DMS114 treated with DMSO at 0.1 percent for 48 hours (cell line): Measurements from ENCODE around the gene MFSD11.
"Not testable (repeated sequence)": the region's sequence is repeated elsewhere in the genome, so short reads cannot be mapped to it uniquely, and the experiment has no call there.

ENCODE experiments used
- DNase-seq: peaks from one replicate; lab custom pipeline; 2025; ENCODE audit not compliant: unreplicated experiment; lab: John Stamatoyannopoulos, UW

Gene MFSD11

GRCh38 chr17:76796081-76796480, 58.2 kb downstream of the MFSD11 start:
- DNase-seq: no peak

GRCh38 chr17:76797241-76797840, 59.4 kb downstream of the MFSD11 start:
- DNase-seq: no peak

- DNase-seq: no peak
These were observed 63.8 kb downstream of the MFSD11 start for GRCh38 chr17:76801706-76802105.

- no peak for DNase-seq
These were observed 67.4 kb downstream of the MFSD11 start for GRCh38 chr17:76805319-76805718.

- DNase-seq: not testable (repeated sequence)
These were observed 68.2 kb downstream of the MFSD11 start for GRCh38 chr17:76806151-76806550.

GRCh38 chr17:76806767-76807166, 68.8 kb downstream of the MFSD11 start:
- DNase-seq: not testable (repeated sequence)

GRCh38 chr17:76808326-76808725, 70.4 kb downstream of the MFSD11 start:
- DNase-seq: no peak

GRCh38 chr17:76810956-76811355, 73.0 kb downstream of the MFSD11 start:
- DNase-seq: no peak

- no peak for DNase-seq
These were observed 73.9 kb downstream of the MFSD11 start for GRCh38 chr17:76811834-76812233.

- no peak for DNase-seq
These were observed 74.3 kb downstream of the MFSD11 start for GRCh38 chr17:76812263-76812662.

- no peak for DNase-seq
These were observed 75.0 kb downstream of the MFSD11 start for GRCh38 chr17:76812968-76813367.

GRCh38 chr17:76815907-76816589, 78.1 kb downstream of the MFSD11 start:
- not testable (repeated sequence) for DNase-seq

- peak; percentile 38 for DNase-seq
These were observed 78.7 kb downstream of the MFSD11 start for GRCh38 chr17:76816590-76817135.

GRCh38 chr17:76820039-76820438, 82.1 kb downstream of the MFSD11 start:
- DNase-seq: no peak

GRCh38 chr17:76820561-76820960, 82.6 kb downstream of the MFSD11 start:
- DNase-seq: no peak

- no peak for DNase-seq
These were observed 84.4 kb downstream of the MFSD11 start for GRCh38 chr17:76822184-76822778.

GRCh38 chr17:76824093-76824492, 86.2 kb downstream of the MFSD11 start:
- no peak for DNase-seq

- no peak for DNase-seq
These were observed 88.6 kb downstream of the MFSD11 start for GRCh38 chr17:76826330-76827068.

GRCh38 chr17:76827736-76828135, 89.8 kb downstream of the MFSD11 start:
- no peak for DNase-seq
